Stimulated activated CD8-positive, alpha-beta memory T cell treated with anti-CD3 and anti-CD28 coated beads, Interleukin-7, amount 100 ng/mL, for 4 hours (primary cell): Measurements from ENCODE around the gene FAM237B.
"Not testable (repeated sequence)": the region's sequence is repeated elsewhere in the genome, so short reads cannot be mapped to it uniquely, and the experiment has no call there.

Experiments
- DNase-seq, 2 donors: peaks; one replicate each; pipeline ENCODE4 v3.0.0-alpha.2; 2020; ENCODE audit warnings: low read depth in 2 of 2

FAM237B gene

DNA sequence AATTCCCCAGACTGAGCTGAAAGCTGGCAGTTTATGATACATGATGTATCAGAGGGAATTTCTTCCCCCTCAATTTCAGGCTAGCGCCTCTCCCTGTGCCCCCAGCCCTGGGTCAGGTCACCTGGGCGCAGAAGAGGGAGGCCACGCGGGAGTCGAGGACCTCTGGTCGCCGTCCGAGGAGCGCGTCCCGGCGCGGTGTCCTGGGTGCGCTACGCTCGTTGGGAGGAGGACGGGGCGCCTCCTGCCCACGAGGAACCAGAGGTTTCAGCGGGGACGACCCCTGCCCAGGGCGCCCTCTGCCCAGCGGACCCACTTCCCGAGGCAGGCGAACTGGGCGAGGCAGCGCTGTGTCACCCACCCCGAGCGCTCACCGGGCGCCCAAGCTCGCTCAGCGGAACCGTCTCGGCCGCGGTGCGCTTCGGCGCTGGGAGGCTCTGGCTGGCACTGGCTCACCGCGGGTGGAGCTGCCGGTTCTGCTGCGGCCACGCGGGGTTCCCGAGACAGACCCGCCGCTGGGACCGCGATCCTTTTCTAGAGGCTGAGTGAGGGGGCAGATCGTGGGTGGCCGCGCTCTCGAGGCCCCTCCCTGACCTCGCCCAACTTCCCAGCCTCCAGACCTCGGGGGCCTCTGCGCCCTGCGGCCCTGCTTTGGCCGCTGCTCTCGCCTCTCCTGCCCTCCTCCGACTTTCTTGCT, at the start of gene FAM237B:
TSS of gene FAM237B (minus strand) at position 504 of the 694 bp plus-strand sequence. CDS start 1,556 bp downstream, outside the sequence.
- no peak for DNase-seq

DNA sequence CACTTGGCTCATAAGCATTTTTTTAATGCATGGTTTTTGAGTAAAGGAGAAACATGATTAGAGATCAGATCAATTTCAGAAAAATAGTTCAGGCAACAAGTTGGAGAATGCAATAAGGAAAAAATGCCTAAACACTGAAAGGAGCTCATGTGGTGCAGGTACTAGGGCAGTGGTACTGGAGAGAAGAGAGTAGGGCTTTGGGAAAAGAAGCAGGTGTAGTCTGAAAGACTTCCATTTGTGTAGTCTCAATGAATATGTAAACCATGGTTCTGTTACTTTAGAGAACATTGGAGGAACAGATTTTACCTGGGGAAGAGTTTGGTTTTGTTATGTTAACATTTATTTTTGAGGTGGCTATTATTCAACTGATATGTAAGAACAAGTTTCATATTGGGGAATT, 30.9 kb upstream of the FAM237B start:
- no peak for DNase-seq

DNA sequence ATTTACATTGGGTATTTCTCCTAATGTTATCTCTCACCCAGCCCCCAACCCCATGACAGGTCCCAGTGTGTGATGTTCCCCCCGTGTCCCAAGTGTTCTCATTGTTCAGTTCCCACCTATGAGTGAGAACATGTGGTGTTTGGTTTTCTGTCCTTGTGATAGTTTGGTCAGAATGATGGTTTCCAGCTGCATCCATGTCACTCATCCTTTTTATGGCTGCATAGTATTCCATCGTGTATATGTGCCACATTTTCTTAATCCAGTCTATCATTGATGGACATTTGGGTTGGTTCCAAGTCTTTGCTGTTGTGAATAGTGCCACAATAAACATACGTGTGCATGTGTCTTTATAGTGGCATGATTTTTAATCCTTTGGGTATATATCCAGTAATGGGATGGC, 28.9 kb upstream of the FAM237B start:
- not testable (repeated sequence) for DNase-seq

DNA sequence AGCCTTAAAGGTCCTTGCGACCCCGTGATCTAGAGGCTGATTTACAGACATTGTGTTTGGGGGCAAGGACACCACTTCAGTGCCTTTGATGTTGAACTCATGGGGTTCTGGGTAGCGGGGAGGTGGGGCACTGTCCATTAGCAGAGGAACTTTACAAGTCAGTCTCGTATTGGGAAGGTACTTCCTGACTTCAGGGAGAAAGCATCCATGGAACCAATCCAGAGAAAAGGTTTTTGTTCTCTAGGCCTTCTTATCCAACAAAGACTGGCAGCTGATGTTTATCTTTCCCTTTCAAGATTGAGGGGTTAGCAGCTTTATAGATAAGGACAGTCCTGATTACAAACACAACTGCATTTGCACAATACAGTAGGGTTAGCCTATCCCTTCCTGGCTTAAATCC, 28.2 kb upstream of the FAM237B start:
- no peak for DNase-seq

DNA sequence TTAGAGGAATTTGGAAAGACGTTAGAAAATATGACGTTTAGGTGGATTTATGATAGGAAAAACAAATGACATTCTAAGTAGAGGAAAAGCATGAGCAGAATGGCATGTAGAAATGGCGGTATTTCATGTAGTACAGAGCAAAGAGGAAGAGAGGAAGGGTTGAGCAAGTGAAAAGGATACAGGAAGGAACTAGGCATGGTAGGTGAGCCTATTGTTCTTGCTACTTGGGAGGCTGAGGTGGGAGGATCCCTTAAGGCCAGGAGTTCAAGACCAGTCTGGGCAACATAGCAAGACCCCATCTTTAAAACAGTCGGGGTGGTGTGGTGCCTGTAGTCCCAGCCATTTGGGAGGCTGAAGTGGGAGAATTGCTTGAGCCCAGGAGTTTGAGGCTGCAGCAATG, 26.7 kb upstream of the FAM237B start:
- DNase-seq = no peak

DNA sequence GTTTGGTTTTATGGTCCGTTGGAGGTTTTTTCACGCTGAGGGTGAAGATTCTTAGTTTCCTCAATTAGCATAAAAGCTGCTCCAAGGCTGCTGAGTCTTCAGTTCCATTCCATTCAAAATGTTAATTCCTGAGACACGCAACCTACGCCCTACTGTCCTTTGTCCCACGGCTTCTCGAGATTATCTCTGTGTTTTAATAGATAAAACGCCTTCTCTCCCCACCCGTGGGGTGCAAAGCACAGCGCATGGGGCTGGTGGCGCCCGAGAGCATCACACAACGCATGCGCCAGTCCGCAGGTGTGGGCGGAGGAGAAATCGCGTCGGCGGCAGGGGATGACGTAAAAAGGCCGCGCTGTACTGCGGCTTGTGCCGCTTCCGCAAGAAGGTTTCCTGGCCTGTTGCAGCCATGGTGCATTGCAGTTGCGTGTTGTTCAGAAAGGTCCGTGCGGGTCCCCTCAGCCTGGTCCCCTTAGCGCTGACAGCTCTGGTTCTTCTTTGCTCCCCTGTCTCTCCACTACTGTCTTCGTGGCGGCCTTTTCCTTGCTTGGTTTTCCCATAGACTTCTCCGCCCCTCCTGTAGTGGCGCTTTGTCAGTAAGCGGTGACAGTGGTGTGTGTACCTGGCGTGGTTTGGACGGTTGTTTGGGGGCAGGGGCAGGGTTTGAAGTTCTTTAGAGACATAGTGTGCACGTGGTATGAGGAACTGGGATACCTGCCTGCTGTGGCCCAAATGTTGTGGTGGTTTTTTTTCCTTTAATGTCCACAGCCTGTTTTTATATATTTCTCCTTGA, 25.4 kb upstream of the FAM237B start, which contains the start of gene GTPBP10:
TSS of gene GTPBP10 (plus strand) at position 381 of the 790 bp plus-strand sequence. CDS start at position 407, 26 bp downstream.
- DNase-seq = peak; percentile 90 to 92

DNA sequence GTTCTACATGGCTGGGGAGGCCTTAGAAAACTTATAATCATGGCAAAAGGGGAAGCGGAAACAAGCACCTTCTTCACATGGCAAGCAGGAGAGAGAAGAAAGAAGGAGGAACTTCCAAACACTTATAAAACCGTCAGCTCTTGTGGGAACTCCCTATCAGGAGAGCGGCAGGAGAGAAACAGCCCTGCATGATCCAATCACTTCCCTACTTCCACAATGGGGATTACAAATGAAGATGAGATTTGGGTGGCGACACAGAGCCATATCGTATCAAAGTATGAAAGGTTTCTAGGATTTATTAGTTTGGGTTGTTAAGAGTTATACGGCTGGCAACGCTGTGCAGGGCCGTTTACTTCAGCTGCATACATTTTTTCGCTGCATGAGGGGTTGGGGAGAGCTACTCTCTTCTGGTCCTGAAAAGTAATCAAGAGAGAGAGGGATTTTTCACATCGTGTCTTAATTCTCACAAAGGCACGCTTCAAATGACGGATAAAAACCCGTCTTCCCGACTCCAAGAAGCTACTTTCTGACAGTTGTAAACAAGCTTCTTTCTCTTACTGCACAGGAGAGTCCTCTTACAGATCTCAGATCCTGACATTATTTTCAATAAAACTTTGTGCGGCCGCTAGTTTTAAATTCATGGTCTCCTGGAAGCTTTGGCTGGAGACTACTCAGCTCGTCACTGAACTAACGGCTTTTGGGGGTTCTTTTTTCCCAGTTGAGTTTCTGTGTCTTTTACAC, 24.7 kb upstream of the FAM237B start:
- DNase-seq = no peak

DNA sequence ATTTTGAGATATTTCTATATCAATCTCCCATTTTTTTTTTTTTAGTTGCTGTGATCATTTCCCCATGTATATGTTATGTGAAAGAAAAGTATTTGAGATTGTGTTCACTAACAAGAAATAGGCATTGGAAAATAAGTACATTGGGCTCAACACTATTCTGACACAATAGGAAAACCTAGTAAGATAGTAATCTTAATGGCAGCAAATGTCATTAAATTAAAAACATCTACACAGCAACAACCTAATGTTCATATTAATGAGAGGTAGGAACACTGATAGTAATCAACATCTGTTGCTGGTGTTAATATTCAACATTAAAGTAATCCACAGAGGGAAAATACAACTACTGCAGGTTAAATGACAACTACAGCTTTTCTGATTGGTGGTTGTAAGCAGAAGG, 23.9 kb upstream of the FAM237B start:
- no peak for DNase-seq

DNA sequence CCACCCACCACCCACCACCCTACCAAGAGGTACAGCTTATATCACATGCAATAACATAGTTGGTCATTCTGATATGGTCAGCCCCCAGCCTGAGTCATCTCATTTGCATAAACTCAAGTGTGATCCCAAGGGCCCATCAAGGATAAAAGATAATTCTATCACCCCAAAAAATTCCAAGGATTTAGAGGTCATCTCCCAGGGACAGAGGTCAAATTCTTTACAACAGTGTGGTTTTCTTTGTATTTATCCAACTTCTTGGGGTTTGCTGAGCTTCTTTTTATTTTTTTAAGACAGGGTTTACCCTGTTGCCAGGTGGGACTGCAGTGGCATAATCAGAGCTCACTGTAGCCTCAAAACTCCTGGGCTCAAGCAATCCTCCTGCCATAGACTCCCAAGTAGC, 16.0 kb upstream of the FAM237B start:
- DNase-seq = no peak

DNA sequence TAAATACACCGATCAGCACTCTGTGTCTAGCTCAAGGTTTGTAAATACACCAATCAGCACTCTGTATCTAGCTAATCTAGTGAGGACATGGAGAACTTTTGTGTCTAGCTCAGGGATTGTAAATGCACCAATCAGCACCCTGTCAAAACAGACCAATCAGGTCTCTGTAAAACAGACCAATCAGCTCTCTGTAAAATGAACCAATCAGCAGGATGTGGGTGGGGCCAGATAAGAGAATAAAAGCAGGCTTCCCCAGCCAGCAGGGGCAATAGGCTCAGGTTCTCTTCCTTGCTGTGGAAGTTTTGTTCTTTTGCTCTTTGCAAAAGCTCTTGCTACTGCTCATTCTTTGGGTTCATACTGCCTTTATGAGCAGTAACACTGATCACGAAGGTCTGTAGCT, 13.8 kb upstream of the FAM237B start:
- DNase-seq = not testable (repeated sequence)

DNA sequence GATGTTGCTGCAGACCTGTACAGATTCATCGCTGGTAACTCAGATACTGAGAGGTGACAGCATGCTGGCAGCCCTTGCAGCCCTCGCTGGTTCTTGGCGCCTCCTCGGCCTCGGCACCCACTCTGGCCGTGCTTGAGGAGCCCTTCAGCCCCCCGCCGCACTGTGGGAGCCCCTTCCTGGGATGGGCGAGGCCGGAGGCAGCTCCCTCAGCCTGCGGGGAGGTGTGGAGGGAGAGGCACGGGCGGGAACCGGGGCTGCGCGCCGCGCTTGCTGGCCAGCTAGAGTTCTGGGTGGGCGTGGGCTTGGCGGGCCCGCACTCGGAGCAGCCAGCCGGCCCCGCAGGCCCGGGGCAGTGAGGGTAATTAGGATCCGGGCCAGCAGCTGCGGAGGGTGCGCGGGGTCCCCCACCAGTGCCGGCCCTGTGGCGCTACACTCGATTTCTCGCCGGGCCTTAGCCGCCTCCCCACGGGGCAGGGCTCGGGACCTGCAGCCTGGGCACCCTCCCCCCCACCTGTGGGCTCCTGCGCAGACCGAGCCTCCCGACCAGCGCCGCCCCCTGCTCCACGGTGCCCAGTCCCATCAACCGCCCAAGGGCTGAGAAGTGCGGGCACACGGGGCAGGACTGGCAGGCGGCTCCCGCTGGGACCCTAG, 13.2 kb upstream of the FAM237B start:
- DNase-seq = no peak

DNA sequence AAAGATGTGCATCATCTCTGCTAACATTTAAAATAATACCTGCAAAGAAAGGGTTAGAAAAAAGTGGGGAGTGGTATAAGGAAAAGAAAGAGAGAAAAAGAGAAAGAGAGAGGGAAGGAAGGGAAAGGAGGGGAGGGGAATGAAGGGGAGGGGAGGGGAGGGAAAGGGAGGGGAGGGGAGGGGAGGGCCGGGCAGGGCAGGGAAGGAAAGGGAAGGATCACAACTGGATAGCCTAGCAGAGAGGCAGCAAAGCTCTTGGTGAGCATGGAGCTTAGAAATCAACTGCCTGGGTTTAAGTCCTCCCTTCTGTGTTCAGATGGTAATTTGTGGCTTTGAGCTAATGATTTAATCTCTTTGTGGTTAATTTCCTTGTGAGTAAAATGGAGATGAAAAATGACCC, 5.4 kb upstream of the FAM237B start:
- DNase-seq = no peak

DNA sequence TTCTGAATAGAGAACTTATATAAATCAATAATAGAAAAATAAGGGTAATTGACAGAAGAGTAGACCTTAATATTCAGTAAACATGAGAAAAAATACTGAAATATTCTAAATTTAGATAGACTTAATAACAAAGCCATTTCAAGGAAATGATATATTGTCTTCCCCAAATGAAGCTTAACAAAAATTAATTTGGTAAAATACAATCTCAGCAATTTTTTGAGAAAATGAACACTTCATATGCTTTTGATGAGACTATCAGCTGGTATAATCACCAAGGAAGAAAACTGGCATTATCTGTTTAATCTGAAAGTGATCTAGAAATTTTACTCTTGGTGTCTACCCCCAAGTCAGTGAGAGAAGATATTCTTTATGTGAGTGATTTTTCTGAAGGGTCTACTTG, 1.7 kb upstream of the FAM237B start:
- no peak for DNase-seq

DNA sequence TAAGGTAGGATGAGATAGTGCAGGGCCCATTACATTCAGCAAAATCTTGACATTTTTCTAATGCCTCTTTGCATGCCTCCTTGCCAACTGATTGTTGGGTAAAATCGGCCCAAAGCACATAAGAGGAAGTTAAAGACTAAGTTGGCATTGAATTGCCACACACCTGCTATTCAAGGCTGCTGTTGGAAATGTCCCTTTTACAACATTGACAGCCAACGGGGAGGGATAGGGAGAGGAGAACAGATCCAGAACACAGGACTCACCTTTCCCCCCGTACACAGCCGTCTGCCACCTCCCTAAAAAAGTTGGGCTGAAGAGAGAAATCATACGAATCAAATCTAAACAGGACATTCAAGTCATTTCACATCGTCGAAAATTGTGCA, 695 bp downstream of the FAM237B start:
- DNase-seq = no peak

DNA sequence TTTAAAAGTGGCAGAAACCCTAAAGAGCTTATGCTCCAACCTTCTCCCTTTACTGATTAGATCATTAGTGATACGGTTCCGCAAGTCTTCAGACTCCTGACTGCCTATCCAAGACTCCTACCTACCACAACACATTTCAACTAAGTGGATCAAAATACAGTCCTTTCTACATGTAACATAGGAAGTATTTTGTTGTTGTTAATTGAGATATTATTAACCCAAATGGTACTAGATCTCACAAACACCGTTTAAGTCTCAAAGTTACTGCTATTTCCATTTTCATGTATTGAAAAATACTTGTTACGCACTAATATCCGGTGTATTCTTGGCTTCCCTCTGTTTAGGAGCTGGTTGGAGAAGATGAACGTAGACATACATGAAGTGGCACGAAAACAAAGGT, 1.1 kb downstream of the FAM237B start:
- DNase-seq = no peak

DNA sequence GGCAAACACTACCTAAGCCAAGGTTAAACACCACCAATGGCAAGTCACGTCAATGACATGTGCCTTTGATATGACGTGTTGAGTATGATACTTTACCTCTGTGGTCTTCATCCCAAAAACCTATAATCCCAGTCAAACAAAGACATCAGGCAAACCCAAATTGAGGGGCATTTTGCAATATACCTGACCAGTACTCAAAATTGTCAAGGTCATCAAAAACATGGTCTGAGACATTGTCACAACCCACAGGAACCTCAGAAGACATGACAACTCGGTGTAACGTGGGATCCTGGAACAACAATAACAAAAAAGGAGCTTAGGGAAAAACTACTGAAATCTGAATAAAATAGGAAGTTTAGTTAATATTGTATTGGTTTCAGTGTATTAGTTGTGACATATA, 7.2 kb downstream of the FAM237B start:
- no peak for DNase-seq

DNA sequence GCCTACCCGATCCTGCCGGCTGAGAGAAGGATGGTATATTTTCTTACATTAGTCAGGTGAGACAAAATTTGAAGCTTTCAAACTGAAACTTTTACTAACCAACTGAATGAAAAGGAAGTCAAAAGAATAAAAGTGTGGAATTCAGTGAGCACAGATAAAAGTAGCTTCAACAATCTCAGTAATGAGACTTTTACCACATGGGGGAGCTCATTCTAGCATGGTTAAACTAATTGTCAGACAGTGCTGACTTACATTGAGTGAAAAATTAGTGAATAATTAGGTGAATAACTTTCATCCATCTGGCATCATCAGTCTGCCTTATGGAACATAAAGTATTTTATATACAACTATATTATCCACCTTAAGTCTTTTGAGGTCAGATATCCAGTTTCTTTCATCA, 8.4 kb downstream of the FAM237B start:
- DNase-seq = no peak

DNA sequence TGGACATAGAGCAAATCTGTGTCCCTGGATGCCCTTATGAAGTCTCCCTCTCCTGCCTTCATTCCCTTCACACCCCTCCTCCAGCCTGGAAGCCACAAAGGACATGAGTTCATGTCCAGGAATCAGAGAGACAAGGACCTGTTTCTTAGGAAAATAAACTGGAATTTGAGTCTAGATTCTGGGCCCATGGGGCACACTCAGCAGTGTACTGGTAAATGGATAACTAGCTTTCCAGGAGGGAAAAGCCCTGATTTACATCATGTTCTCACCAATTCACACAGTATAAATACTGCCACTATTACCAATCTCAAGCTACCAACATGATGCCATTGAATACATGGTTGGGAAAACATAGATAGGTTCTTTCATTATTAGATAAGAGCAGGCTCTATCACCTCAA, 9.9 kb downstream of the FAM237B start:
- DNase-seq = no peak

DNA sequence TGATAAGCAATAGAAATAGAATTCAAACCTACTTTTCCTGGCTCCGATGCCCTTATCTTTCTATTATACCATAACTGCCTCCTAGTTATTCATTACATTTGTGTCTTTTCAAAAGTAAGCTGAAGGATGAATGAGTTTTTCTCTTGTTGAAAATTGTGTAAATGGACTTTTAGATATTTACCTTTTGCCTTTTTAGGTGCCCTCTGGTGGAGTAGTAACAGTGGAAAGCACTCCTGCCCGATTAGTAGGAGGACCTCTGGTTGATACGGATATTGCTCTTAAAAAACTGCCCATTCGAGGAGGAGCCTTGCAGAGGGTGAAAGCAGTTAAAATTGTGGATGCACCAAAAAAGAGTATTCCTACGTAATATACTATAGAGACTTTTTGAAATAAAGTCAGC, 11.2 kb downstream of the FAM237B start:
- no peak for DNase-seq

DNA sequence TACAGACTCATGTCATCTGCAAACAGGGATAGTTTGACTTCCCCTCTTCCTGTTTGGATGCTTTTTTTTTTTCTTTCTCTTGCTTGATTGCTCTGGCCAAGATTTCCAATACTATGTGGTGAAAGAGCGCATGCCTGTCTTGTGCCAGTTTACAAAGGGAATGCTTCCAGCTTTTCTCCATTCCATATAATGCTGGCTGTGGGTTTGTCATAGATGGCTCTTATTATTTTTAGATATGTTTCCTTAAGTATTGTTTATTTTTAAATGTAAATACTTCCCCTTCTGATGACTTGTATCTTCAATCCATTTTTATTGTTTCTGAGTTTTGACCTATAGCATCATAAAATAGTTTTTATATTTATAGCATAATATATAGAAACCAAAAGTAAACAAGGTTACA, 17.9 kb downstream of the FAM237B start:
- DNase-seq = no peak

DNA sequence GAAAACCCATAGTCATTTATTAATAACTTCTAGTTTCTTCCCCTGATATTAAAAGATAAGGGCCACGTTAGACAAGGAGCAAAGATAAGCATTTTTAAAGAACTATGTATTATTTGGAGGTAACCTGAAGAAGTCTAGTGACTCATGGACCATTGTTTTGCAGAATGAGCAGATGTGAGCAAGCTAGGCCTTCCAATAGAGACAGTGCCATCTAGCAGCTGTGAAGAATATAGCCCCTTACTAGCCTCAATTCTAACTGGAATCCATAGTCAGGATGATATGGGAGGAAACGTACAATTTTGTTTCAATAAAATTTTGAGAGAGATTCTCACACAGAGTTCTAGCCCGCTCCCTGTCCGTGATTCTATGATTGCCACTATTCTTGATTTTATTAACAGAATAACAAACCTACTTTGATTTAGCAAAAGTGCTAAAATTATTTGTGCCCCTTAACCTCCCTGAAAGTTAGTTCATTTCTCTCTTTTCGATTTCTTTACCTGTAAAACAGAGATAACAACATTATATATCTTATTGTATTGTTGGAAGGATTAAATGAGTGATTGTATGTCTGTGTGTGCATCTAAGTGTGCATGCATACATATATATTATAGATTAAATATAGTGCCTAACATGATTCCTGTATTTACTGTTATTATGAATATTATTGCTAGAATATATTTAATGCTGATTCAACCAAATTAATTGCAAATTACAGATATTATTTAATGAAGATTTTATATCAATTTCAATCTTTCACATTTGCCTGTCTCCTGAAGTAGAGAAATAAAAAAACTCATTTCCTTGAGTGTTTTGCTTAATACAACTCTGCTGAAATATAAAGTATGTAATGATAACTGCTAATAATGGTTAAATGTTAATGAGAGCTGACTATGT, 22.7 kb downstream of the FAM237B start:
- DNase-seq = no peak
